ENCODE measurements around the gene C11orf68.
A peak's percentile ranks its signal among the peaks of the same experiment; 100 is the strongest.
"Not testable (repeated sequence)": the region's sequence is repeated elsewhere in the genome, so short reads cannot be mapped to it uniquely, and the experiment has no call there.

The C11orf68 gene

DNA sequence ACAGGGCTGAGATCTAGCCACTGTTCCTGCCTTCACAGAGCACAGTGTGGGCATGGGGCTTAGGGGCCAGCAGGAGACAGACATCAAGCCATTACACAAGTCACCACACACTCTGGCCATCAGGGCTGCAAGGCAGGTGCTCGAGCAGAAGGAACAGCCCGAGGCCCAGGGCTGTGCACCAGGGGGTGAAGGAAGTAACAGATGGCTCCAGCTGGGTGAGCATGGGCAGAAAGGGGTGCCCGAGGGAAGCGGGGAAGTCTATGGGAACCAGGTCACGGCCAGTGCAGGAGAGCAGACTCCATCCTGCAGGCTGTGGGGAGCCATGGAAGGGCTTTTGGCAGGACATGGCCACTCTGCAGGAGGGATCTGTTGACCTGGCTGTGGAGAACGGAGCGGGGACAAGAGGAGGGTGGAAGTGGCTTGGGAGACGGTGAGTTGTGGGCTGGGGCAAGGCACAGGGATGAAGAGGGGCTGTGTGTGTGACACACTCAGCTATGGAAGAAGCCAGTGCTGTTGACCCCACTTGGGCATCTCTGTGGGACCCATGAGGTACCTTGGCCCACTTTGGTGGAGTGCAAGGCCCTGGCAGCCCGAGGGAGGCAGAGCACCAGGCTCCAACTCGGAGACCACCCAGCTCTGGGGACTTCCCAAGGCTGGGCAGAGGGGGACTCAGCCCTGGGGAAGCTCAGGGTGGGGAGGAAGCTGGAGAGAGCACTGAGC lies 3.6 kb downstream of the C11orf68 start:
- DNase-seq (ENCODE audit: low read depth in 2 of 2), result no peak

DNA sequence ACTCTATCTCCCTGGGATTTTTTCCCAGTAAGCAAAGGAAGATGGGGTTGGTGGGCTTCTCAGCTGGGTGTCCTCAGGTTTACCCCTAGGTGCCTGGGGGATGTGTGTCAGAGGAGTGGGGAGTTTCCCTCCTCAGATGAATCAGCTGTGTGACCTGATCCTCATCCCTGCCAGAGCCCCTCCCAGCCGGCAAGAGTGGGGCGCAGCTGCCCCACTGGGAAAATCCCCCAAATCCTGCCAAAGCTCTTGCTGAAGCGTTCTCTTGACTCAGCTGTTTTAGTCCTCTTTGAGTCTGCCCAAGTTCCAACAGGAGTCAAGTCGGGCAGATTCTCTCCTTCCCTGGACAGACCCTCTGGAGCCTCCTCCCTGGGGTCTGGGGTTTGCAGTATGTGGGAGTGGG lies 6.0 kb downstream of the C11orf68 start:
- DNase-seq (ENCODE audit: low read depth in 2 of 2), result no peak

DNA sequence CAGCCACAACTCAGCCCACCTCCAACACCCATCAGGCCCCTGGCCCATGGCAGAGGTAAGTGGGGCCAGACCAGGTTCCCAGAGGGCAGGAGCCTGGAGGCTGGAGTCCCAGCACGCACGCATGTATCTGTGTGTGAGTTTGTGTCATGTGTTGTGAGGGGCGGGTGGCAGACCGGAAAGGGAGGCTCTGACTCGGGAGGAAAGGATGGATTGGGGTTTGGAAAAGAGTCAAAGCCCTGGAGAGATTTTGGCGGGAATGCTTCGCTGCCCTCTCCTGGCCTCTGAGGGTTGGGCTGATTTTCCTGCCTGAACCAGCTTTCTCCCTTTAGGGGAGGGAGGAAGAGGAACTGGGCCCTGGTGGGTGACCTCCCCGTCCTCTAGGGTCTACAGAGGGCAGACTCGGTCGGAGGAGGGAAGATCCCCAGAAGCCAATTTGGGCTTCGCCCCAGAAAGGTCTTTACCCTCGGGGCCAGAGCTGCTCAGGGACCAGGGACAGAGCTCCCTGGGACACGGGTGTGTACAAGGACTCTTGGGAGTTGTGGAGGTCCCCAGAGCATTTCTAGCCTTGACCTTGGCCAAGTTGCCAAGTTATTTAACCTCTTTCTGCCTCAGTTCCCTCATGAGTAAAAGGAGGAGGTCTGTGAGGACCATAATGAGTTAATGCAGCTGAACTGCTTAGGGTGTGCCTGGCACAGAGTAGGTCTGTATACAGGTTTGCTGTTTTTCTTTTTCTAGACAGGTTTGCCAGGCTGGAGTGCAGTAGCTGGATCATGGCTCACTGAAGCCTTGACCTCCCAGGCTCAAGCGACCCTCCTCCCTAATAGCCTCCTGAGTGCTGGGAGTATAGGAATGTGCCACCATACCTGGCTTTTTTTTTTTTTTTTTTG lies 6.9 kb downstream of the C11orf68 start:
- no peak for DNase-seq (ENCODE audit: low read depth in 2 of 2)

DNA sequence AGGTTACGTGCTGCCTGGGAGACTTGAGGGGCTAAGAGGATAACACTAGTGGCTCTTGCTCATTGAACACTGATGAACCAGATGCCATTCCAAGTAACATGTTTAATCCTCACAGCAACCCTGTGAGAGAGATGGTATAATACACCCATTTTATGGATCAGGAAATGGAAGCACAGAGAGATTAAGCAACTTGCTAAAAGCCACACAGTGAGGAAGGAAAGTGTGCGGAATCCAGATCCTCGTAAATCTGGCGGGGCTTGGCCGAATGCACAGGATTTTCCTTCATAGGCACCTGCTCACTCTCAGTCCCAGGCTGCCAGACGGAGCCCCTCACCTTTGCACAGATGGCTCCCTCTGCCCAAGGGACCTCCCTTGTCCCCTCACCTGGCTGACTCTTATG lies 11.0 kb downstream of the C11orf68 start:
- no peak for DNase-seq (ENCODE audit: low read depth in 2 of 2)

DNA sequence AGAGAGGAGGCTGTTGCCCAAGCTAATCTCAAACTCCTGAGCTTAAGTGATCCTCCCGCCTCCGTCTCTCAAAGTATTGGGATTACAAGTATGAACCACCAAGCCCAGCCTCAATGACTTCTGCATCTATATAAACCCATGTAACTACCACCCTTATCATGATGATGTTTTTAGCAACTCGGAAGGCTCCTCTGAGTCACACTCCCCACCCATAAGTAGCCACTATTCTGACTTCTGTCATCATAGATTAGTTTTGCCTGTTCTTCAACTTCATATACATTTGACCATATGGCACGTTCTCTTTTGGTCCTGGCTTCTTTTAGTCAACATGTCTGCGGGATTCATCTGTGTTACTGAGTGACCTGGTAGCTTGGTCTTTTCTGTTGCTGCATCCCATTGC lies 12.3 kb downstream of the C11orf68 start:
- no peak for DNase-seq (ENCODE audit: low read depth in 2 of 2)

DNA sequence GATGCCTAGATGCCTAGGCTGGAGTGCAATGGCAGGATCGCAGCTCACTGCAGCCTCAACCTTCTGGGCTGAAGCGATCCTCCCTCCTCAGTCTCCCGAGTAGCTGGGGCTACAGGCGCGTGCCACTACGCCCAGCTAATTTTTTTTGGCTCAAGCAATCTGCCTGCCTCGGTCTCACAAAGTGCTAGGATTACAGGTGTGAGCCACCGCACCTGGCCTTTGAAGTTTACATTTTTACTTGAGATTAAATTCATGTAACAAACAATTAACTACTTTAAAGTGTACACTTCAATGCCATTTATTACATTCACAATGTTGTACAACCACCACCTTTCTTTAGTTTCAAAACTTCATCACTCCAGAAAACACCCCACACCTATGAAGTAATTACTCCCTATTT lies 15.1 kb downstream of the C11orf68 start:
- DNase-seq (ENCODE audit: low read depth in 2 of 2), result no peak

DNA sequence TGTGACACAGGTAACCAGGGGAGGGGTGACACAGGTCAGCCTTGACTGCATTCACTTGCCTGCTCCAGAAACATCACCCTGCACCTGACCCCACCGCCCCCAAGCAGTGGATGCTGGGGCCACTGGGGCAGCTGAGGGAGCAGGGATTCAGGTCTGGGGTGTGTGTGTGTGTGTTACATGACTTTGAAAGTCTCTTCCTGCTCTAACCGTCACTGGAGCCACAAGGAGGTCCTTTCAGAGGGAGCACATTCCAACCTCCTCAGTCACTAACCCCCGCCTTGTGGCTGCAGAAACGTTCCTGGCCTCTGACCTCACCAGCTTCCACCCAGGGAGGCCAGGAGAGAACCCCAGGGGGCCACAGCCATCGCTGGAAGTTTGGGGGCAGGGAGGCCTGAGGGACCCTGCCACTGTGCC lies 15.8 kb downstream of the C11orf68 start:
- DNase-seq (ENCODE audit: low read depth in 2 of 2), result no peak

DNA sequence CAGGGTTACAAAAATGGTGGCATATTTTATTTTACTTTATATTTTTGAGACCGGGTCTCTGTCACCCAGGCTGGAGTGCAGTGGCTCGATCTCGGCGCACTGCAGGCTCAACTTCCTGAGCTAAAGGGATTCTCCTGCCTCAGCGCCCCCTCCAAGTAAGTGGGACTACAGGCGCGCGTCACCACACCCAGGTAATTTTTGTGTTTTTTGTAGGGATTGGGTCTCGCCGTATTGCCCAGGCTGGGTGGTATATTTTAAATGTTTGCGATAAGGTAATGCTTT lies 18.0 kb downstream of the C11orf68 start:
- DNase-seq (ENCODE audit: low read depth in 2 of 2), result no peak

DNA sequence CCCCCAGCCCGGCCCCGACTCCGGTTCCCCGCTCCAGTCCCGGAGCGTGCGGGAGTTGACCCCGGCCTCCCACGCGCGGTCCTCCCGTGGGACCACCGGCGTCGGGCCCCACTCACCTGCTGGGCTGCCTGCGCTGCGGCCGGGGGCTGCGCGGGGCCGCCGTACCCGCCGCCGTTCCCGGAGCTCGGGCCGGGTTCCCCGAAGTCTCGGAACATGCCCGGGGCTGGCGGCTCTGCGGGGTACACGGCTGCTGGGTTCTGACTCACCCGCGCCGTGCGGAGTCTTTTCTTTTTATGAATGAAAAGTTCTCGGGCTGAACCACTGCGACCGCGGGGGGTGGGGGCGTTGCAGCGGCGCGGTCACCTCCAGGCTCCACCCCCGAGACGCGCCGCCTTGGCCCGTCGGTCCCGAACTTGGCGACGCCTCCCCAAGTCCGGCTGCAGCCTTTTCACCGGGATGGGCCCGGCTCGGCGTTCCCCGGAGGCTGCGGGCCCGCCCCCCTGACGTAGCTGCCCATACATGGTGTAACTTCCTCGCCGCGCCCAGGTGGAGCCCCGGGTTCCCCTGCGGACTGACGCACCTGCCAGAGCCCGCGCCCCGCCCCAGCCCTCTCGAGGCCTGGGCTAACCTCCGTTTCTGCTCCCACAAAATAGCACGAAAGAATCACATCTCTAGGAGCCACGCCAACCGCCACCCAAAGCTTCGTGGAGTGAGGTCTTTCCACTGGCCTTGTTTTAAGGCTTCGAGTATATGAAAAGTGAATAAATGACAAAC lies 18.6 kb downstream of the C11orf68 start, which contains the start of gene FOSL1:
Gene FOSL1, minus strand, starts transcription at position 264 of the 774 bp plus-strand sequence. Its CDS starts 49 bp downstream, at position 215.
- peak; percentile 90 to 95 for DNase-seq (ENCODE audit: low read depth in 2 of 2)

DNA sequence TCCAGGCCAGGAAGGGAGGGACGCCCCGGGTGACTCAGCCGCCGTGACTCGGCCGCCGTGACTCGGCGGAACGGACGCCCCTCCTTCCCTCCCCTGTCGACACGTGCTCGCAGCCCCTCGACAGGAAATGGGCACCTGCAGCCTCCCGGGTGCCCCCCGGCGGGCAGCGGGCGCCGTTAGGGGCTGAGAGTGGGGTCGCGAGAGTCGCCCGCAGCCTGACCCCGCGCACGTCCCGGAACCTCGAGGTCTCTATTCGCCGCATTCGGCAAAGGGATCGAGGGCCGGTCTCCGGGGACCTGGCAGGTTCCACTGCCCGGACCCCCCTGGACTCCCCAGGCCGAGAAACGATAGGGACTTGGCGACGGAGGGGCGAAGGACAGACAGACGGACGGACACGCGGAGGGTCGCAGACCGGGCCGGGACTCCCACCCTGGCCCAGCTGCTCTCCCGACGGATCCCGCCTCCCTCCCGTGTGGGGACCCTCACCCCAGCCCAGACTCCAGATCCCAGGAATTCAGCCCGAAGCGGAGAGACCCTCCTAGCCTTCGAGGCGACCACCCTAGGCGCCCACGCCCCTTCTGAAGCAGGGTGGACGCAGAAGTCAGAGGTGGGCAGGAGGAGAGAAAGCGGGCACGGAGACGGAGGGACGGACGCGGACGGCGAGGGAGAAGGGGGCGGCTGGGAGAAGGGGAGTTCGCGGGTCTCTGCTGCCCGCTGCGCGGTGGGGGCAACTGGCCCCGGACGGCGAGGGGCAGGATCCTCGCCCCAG lies 19.3 kb downstream of the C11orf68 start:
- DNase-seq (ENCODE audit: low read depth in 2 of 2), result peak; percentile 64 to 74

DNA sequence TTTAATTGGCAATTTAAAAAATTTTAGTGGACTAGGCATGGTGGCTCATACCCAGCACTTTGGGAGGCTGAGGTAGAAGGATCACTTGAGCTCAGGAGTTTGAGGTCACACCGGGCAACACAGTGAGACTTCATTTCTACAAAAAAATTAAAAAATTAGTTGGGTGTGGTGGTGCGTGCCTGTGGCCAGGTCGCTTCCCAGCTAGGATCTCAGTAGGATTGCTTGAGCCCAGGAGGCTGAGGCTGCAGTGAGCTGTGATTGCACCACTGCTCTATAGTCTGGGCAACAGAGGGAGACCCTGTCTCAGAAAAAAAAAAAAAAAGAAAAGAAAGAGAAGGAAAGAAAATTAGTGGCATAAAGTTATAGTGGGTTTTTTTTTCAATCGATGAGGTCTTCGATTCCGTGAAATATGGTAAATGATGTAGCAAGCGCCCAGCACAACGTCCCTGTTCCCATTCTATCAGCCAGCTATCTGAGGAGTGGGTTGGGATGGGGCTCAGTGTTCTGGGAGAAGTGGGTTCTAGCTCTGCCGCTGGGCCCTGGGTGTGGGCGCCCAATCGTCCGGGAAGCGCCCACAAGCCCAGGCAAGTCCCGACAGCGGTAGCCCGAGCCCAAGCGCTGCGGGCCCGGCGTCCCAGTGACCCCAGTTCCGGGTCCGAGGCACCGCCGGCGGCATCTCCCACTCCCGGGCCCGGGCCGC lies 20.1 kb downstream of the C11orf68 start:
- DNase-seq (ENCODE audit: low read depth in 2 of 2), result no peak

DNA sequence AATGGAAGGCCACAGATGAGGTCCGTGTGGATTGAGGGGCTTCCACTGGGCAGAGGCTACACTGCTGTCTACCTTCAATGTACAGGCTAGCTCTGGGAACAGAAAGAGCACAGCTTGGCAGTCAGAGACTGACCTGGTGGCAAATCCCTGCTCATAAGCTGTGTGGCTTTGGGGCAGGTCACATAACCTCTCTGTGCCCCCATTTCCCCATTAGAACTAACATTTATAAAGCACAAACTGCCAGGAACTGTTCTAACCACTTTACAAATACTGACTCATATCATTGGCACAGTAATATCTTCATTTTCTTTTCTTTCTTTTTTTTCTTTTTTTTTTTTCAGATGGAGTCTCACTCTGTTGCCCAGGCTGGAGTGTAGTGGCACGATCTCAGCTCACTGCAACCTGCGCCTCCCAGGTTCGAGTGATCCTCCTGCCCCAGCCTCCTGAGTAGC lies 21.8 kb downstream of the C11orf68 start:
- DNase-seq (ENCODE audit: low read depth in 2 of 2), result no peak

DNA sequence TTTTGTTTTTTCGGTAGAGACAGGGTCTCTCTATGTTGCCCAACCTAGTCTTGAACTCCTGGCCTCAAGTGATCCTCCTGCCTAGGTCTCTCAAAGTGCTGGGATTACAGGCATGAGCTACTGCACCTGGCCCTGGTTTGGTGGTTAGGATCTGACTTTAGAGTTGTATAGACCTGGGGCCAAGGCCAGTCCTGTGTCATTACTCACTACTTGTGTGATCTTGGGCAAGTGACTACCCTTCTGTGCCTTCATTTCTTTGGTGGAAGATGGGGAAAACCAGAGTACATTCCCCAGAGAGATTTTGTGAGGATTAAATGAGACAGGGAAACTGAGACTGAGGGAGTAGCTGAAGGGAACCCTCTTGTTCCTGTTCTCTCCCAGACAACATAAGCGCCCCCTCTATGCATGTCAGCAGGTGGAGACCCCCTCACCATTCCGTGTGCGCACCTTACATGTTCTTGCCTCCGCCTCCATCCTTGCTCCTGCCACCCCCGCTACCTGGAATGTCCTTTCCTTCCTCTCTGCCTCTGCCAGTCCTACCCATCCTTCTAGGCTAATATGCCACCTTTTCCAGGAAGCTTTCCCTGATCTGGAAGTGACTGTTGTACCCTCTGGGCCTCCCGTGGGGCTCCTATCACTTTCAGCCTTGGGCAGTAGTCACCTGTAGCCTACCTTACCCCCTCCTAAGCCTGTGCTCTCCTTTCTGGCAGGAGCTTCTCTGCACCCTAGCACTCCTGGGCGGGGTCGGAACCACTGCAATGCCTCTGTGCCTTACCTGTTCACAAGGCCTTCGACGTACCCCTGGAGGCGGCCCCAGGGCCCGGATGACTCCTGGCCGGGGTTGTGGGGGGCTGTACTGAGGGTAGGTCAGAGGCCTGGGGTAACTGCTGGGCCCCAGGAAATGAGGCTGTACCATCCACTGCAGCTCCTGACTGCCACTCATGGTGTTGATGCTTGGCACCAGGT lies 22.5 kb downstream of the C11orf68 start:
- DNase-seq (ENCODE audit: low read depth in 2 of 2), result no peak

DNA sequence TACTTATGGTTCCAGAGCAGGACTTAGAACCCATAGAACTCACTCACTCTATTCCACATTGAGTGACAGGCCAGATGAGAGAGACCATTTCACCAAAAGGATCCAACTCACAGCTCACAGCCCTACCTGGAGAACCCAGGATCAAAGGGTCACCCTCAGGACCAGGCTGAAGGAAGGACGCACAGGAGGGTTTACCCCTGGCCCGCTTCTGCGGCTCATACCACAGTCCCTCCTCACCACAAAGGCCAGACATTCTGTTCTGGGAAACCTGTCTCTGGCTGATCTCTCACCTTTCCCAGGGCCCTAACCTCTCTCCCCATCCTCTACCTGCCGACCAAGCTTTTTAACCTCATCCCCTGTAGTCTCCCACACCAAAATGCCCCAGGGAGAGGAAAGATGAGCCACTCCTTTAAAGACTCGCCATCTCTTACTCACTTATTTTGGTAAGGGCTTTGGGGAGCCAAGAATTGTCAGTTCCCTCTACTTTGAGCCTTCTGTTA lies 23.3 kb downstream of the C11orf68 start:
- no peak for DNase-seq (ENCODE audit: low read depth in 2 of 2)

DNA sequence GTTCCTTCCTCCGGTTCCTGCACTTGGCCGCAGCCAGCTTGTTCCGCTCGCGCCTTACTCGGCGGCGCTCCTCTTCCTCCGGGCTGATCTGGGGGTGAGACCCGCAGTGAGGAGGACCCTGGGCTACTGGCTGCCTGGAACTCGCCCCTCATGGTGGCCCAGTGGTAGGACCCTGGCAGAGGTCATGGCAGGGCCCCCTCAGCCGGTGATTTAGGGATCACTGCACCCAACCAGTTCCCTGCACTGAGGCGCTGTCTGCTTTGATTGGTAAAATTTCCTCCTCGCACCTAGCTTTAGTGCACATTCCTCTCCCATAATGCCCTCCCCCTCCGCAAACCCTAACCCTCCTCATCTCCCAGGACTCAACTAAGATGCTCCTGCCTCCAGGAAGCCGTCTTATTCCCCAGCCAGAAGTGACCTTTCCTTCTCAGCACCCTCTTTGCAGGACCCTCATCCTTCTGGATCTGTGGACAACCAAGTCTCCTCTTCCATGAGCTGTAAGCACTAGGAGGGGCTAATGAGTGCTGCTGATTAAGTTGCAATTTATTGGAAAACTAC lies 24.7 kb downstream of the C11orf68 start:
- no peak for DNase-seq (ENCODE audit: low read depth in 2 of 2)

DNA sequence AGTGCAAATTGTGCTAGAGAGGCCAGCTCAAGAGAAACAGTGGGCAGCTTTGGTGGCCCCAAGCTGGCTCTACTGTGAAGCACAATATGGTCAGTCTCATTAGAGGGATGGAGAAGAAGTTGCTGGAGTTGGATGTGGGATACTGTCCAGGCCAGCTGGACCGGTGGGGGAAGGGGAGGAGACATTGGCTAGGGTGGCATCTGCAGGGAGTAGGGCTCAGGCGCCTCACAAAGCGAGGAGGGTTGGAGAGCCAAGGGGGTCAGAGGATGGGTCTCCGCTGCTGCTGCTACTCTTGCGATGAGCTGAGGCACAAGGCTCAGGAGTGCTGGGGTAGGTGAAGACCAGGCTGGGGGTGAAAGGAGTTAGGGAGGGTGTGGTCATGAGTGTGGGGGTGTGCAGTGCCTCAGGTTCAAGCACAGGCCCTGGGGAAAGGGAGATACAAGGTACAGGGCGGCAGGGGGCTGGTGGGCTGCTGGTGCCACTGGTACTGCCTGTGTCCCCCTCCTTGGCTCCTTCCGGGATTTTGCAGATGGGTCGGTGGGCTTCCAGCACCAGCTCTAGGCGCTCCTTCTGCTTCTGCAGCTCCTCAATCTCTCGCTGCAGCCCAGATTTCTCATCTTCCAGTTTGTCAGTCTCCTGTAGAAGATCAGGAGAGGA lies 26.1 kb downstream of the C11orf68 start:
- DNase-seq (ENCODE audit: low read depth in 2 of 2), result no peak

DNA sequence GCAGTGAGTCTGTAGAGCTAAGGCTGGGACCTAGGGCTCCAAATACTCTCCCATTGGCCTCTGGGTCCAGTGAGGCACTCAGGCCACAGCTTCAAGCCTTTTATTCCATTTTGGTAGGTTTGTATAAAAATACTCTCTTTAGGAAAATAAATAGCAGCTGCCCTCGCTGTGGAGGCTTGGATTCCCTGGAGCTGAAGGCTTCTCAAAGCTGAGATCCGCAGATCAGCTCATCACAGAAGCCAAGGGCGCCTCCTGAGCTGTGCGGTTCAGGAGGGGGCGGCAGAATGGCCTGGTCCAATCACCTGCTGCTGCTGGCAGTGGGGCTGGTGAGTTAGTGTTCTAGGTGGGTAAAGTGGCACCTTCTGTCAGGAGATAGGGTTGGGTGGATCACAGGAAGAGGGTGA lies 26.7 kb downstream of the C11orf68 start:
- DNase-seq (ENCODE audit: low read depth in 2 of 2), result not testable (repeated sequence)

DNA sequence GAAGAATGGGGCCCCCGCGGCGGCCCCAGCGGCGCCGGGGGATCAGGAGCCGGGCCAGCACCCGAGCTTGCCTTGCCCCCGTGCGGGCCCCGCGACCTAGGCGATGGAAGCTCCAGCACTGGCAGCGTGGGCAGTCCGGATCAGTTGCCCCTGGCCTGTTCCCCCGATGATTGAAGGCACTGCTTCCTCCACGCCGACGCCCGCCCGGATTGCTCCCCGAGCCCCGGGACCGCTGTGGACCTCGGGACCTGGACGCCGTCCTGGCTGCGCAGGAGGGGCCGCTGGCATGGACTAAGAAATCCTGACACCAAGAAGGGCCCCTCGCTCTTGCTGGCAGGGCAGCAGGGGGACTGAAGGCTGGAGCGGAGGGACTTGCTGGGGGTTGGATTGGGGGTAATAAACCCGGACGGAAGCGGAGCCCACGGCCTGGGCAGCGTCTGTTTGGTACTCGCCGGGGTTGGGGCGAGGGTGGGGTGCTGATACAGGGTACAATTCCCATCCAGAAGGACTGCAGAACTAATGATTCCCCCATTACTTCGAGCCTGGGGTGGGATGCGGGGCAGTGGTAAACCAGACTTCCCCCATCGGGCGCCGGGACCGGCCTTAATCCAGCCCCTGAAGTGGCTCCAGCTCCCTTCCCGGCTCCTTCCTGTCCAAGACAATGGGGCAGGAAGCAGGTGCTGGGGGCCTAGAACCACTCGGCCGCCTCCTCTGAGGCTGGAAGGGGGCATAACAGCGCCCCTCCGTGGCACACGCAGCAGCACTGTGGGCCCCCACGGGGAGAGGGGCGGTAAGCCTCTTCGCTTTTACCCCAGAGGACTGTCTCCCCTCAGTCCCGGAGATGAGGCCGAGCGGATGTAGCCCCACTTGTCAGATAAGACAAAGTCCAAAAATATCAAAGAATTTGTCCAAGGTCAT lies 27.4 kb downstream of the C11orf68 start:
- no peak for DNase-seq (ENCODE audit: low read depth in 2 of 2)

Data from activated CD4-positive, alpha-beta T cell treated with anti-CD3 and anti-CD28 coated beads for 24 hours (primary cell).